Measurements from ENCODE around the gene DLL3.

Gene DLL3

GRCh38 chr19:39550197-39550596, 51.5 kb downstream of the DLL3 start:
- TF ChIP-seq CTCF (IDR thresholded peaks at IDR 0.05): no peak

GRCh38 chr19:39553082-39553652, 54.4 kb downstream of the DLL3 start:
- no peak for TF ChIP-seq CTCF (IDR thresholded peaks at IDR 0.05)

- no peak for TF ChIP-seq CTCF (IDR thresholded peaks at IDR 0.05)
Observed at GRCh38 chr19:39554701-39555311, 56.1 kb downstream of the DLL3 start.

- no peak for TF ChIP-seq CTCF (IDR thresholded peaks at IDR 0.05)
Observed at GRCh38 chr19:39555883-39556282, 57.1 kb downstream of the DLL3 start.
